ENCODE measurements around the gene CEACAM16.

Gene CEACAM16

GRCh38 chr19:44746616-44746945 is 47.6 kb downstream of the CEACAM16 start:
- DNase-seq (ENCODE audit: low read depth in 2 of 2): no peak

GRCh38 chr19:44746946-44747738 is 48.2 kb downstream of the CEACAM16 start:
- DNase-seq (ENCODE audit: low read depth in 2 of 2): peak; percentile 88 to 90

- peak in 1 of 2 donors; percentile 36 for DNase-seq (ENCODE audit: low read depth in 2 of 2)
Observed at GRCh38 chr19:44747739-44748425, 48.9 kb downstream of the CEACAM16 start.

- DNase-seq (ENCODE audit: low read depth in 2 of 2): peak; percentile 35 to 66
Observed at GRCh38 chr19:44748426-44749254, 49.7 kb downstream of the CEACAM16 start, which contains the start of gene BCL3. BCL3 (plus strand) TSS chr19:44748708; CDS start chr19:44748791, 83 bp downstream.

- no peak for DNase-seq (ENCODE audit: low read depth in 2 of 2)
Observed at GRCh38 chr19:44749292-44749691, 50.3 kb downstream of the CEACAM16 start.

- DNase-seq (ENCODE audit: low read depth in 2 of 2): no peak
Observed at GRCh38 chr19:44749994-44750393, 51.0 kb downstream of the CEACAM16 start.

GRCh38 chr19:44752123-44752815 is 53.3 kb downstream of the CEACAM16 start:
- no peak for DNase-seq (ENCODE audit: low read depth in 2 of 2)

GRCh38 chr19:44752816-44753625 is 54.1 kb downstream of the CEACAM16 start:
- DNase-seq (ENCODE audit: low read depth in 2 of 2): peak; percentile 89 to 95

- no peak for DNase-seq (ENCODE audit: low read depth in 2 of 2)
Observed at GRCh38 chr19:44753626-44753931, 54.6 kb downstream of the CEACAM16 start.

- DNase-seq (ENCODE audit: low read depth in 2 of 2): peak; percentile 76 to 88
Observed at GRCh38 chr19:44753932-44754749, 55.2 kb downstream of the CEACAM16 start.

- DNase-seq (ENCODE audit: low read depth in 2 of 2): no peak
Observed at GRCh38 chr19:44754750-44755080, 55.8 kb downstream of the CEACAM16 start.

- no peak for DNase-seq (ENCODE audit: low read depth in 2 of 2)
Observed at GRCh38 chr19:44755219-44755618, 56.3 kb downstream of the CEACAM16 start.

GRCh38 chr19:44756089-44756562 is 57.2 kb downstream of the CEACAM16 start:
- no peak for DNase-seq (ENCODE audit: low read depth in 2 of 2)

GRCh38 chr19:44757057-44757734 is 58.2 kb downstream of the CEACAM16 start:
- no peak for DNase-seq (ENCODE audit: low read depth in 2 of 2)

GRCh38 chr19:44757735-44758505 is 59.0 kb downstream of the CEACAM16 start:
- no peak for DNase-seq (ENCODE audit: low read depth in 2 of 2)

GRCh38 chr19:44758596-44758995 is 59.6 kb downstream of the CEACAM16 start:
- no peak for DNase-seq (ENCODE audit: low read depth in 2 of 2)

GRCh38 chr19:44759083-44759804 is 60.3 kb downstream of the CEACAM16 start:
- no peak for DNase-seq (ENCODE audit: low read depth in 2 of 2)
